ENCODE results near the gene CNTN1. TPM values are rescaled to one million over a fixed set of nuclear protein-coding genes. Genes with fewer than 3 reads are reported as not detected.

CNTN1 gene
- polyA plus RNA-seq, 1 of the 3 experiments (the other 2 are of a cell fraction), result 0.13 TPM

DNA sequence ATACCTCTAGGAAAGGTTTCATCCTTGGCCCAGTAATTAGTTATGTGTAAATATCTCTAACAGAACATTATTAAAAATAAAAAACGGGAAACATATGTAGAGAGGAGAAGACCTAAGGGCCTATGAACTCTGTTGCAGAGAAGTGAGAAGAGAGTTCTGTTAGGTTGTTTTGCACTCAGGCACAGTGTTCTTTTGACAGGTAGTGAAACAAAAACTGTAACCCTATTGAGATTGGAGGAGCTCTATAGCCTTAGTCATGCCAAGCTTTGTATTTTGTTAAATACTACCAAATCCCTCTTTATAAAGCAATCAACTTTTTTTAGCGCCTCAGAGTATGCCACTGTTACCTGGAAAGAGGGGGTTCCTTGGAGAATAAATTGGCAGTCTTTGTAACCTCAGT, 77.6 kb downstream of the CNTN1 start:
- no peaks in the 10 kb centered on the region for H4K20me1 ChIP-seq (ENCODE audit: insufficient read depth)
- H3K4me1 ChIP-seq (ENCODE audit: control insufficient read depth in 1 of 2, insufficient read depth in 2 of 2, low read depth in 1 of 2, low read length in 1 of 2), result no peaks in the 10 kb centered on the region; a peak in 1 of 4 replicates
- H3K9me2 ChIP-seq, result no peaks in the 10 kb centered on the region
- WGBS (ENCODE audit: low lambda C conversion rate), result 23% methylated on average over 2 of the region's 2 CpGs
- H3K36me3 ChIP-seq (replicated peaks in 1 of 2; ENCODE audit: control insufficient read depth in 1 of 2, insufficient read depth in 2 of 2, low read length in 1 of 2), result no peaks in the 10 kb centered on the region
- H3K27me3 ChIP-seq (ENCODE audit: insufficient read depth), result no peaks in the 10 kb centered on the region
- H3K79me2 ChIP-seq (ENCODE audit: insufficient read depth), result no peaks in the 10 kb centered on the region
- no peaks in the 10 kb centered on the region for H3F3A ChIP-seq (replicated peaks; ENCODE audit: insufficient read depth)
- no peak overlapping the region for H3K9ac ChIP-seq
- no peak overlapping the region for H2AFZ ChIP-seq (ENCODE audit: low read depth)
- ChIA-PET CTCF (no interaction called here), POLR2A (no interaction called here)
- no peak overlapping the region for H3K4me2 ChIP-seq
- TF ChIP-seq NFIC (IDR thresholded peaks at IDR 0.05; ENCODE audit: borderline replicate concordance) (no peak), RFX5 (IDR thresholded peaks at IDR 0.05; ENCODE audit: low read length) (no peak), SIN3A (IDR thresholded peaks at IDR 0.05; ENCODE audit: borderline replicate concordance, low read depth, low read length) (no peak), TCF12 (IDR thresholded peaks at IDR 0.05) (no peak), POLR2AphosphoS5 (IDR thresholded peaks at IDR 0.05; ENCODE audit: low read depth, low read length) (no peak), RCOR1 (IDR thresholded peaks at IDR 0.05; ENCODE audit: low read length) (no peak), RXRA (IDR thresholded peaks at IDR 0.05; ENCODE audit: borderline replicate concordance, low read depth) (no peak), EP300 (IDR thresholded peaks at IDR 0.05; ENCODE audit: borderline replicate concordance in 1 of 2, low read depth in 1 of 2, low read length in 1 of 2) (no peak), FOXM1 (IDR thresholded peaks at IDR 0.05; ENCODE audit: low read depth) (no peak), MEF2A (IDR thresholded peaks at IDR 0.05; ENCODE audit: borderline replicate concordance, low read depth) (no peak), FOXJ3 (CRISPR knock-in tag; IDR thresholded peaks at IDR 0.05) (no peak)
- TF ChIP-seq, protein P1, sequence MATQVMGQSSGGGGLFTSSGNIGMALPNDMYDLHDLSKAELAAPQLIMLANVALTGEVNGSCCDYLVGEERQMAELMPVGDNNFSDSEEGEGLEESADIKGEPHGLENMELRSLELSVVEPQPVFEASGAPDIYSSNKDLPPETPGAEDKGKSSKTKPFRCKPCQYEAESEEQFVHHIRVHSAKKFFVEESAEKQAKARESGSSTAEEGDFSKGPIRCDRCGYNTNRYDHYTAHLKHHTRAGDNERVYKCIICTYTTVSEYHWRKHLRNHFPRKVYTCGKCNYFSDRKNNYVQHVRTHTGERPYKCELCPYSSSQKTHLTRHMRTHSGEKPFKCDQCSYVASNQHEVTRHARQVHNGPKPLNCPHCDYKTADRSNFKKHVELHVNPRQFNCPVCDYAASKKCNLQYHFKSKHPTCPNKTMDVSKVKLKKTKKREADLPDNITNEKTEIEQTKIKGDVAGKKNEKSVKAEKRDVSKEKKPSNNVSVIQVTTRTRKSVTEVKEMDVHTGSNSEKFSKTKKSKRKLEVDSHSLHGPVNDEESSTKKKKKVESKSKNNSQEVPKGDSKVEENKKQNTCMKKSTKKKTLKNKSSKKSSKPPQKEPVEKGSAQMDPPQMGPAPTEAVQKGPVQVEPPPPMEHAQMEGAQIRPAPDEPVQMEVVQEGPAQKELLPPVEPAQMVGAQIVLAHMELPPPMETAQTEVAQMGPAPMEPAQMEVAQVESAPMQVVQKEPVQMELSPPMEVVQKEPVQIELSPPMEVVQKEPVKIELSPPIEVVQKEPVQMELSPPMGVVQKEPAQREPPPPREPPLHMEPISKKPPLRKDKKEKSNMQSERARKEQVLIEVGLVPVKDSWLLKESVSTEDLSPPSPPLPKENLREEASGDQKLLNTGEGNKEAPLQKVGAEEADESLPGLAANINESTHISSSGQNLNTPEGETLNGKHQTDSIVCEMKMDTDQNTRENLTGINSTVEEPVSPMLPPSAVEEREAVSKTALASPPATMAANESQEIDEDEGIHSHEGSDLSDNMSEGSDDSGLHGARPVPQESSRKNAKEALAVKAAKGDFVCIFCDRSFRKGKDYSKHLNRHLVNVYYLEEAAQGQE (IDR thresholded peaks at IDR 0.05; ENCODE audit: low read depth, low read length), result no peak
- TF ChIP-seq, protein P2, sequence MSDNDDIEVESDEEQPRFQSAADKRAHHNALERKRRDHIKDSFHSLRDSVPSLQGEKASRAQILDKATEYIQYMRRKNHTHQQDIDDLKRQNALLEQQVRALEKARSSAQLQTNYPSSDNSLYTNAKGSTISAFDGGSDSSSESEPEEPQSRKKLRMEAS (IDR thresholded peaks at IDR 0.05; ENCODE audit: low read depth), result no peak
- H3K4me3 ChIP-seq (ENCODE audit: low read depth in 2 of 2, low read length in 1 of 2), result no peak overlapping the region
- DNase-seq, result no peak
- no peak overlapping the region for H3K27ac ChIP-seq (ENCODE audit: low read depth in 2 of 2, low read length in 1 of 2)
- H3K9me3 ChIP-seq, result no peaks in the 10 kb centered on the region

DNA sequence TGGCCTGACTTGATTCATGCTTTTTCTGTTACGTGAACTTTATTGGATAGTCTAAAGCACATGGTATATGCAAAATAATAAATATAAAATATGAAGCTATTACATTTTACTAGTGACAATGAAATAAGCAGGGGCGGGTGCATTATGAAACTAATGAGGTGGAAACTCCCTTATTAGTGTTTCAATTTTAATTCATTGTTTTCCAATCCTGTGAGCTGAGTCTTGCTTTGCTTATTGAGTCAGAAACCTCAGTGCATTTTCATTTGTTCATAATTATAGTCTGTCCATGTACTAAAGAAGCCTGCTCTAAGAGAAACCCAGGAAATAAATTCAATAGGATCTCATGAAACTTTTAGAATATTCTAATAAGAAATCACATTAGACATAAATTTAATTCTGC, 78.5 kb downstream of the CNTN1 start:
- Histone ChIP-seq H3K27ac (ENCODE audit: low read depth in 2 of 2, low read length in 1 of 2) (no peak overlapping the region), H3K9me2 (no peaks in the 10 kb centered on the region), H3K27me3 (ENCODE audit: insufficient read depth) (no peaks in the 10 kb centered on the region), H3K79me2 (ENCODE audit: insufficient read depth) (no peaks in the 10 kb centered on the region), H3K4me1 (ENCODE audit: control insufficient read depth in 1 of 2, insufficient read depth in 2 of 2, low read depth in 1 of 2, low read length in 1 of 2) (no peaks in the 10 kb centered on the region; a peak in 1 of 4 replicates), H3F3A (replicated peaks; ENCODE audit: insufficient read depth) (no peaks in the 10 kb centered on the region), H3K4me2 (no peak overlapping the region), H2AFZ (ENCODE audit: low read depth) (no peak overlapping the region), H3K9ac (no peak overlapping the region), H3K4me3 (ENCODE audit: low read depth in 2 of 2, low read length in 1 of 2) (no peak overlapping the region), H4K20me1 (ENCODE audit: insufficient read depth) (no peaks in the 10 kb centered on the region), H3K9me3 (no peaks in the 10 kb centered on the region), H3K36me3 (replicated peaks in 1 of 2; ENCODE audit: control insufficient read depth in 1 of 2, insufficient read depth in 2 of 2, low read length in 1 of 2) (no peaks in the 10 kb centered on the region)
- CTCF ChIA-PET, result interaction anchor here (0.8 to 1.4 kb wide), 3 partner anchors 9 to 146 kb away, joined by 3 to 6 read pairs (median 3); no protein-coding TSS in a partner anchor
- 46% methylated on average over 2 of the region's 2 CpGs for WGBS (ENCODE audit: low lambda C conversion rate)
- TF ChIP-seq, protein P3, sequence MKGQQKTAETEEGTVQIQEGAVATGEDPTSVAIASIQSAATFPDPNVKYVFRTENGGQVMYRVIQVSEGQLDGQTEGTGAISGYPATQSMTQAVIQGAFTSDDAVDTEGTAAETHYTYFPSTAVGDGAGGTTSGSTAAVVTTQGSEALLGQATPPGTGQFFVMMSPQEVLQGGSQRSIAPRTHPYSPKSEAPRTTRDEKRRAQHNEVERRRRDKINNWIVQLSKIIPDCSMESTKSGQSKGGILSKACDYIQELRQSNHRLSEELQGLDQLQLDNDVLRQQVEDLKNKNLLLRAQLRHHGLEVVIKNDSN (IDR thresholded peaks at IDR 0.05; ENCODE audit: borderline replicate concordance, low read depth), result no peak
- TF ChIP-seq, protein P4, sequence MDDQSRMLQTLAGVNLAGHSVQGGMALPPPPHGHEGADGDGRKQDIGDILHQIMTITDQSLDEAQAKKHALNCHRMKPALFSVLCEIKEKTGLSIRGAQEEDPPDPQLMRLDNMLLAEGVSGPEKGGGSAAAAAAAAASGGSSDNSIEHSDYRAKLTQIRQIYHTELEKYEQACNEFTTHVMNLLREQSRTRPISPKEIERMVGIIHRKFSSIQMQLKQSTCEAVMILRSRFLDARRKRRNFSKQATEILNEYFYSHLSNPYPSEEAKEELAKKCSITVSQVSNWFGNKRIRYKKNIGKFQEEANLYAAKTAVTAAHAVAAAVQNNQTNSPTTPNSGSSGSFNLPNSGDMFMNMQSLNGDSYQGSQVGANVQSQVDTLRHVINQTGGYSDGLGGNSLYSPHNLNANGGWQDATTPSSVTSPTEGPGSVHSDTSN (IDR thresholded peaks at IDR 0.05), result no peak
- no peak for TF ChIP-seq FOXJ3 (CRISPR knock-in tag; IDR thresholded peaks at IDR 0.05)
- no peak for TF ChIP-seq TAF1 (IDR thresholded peaks at IDR 0.05; ENCODE audit: borderline replicate concordance, low read depth, low read length)
- TF ChIP-seq, protein P5, sequence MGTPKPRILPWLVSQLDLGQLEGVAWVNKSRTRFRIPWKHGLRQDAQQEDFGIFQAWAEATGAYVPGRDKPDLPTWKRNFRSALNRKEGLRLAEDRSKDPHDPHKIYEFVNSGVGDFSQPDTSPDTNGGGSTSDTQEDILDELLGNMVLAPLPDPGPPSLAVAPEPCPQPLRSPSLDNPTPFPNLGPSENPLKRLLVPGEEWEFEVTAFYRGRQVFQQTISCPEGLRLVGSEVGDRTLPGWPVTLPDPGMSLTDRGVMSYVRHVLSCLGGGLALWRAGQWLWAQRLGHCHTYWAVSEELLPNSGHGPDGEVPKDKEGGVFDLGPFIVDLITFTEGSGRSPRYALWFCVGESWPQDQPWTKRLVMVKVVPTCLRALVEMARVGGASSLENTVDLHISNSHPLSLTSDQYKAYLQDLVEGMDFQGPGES (IDR thresholded peaks at IDR 0.05; ENCODE audit: low read depth, low read length), result no peak
- TF ChIP-seq SIN3A (IDR thresholded peaks at IDR 0.05; ENCODE audit: borderline replicate concordance, low read depth, low read length), result no peak
- TF ChIP-seq POLR2AphosphoS5 (IDR thresholded peaks at IDR 0.05; ENCODE audit: low read depth, low read length), result no peak
- POLR2A ChIA-PET, result no interaction called here
- no peak for DNase-seq
